Stimulated activated CD4-positive, alpha-beta T cell treated with anti-CD3 and anti-CD28 coated beads, TNF-alpha, amount 100 ng/mL, for 1 hour (primary cell): Measurements from ENCODE around the gene ANKRD18B.
"Not testable (repeated sequence)": the region's sequence is repeated elsewhere in the genome, so short reads cannot be mapped to it uniquely, and the experiment has no call there.

Experiments
- DNase-seq, 3 donors: peaks; one replicate each; pipeline ENCODE4 v3.0.0-alpha.2; 2020; ENCODE audit warnings: low read depth in 3 of 3, low spot score in 1 of 3

The ANKRD18B gene

GRCh38 chr9:33604249-33604648 lies 80.2 kb downstream of the ANKRD18B start:
- not testable (repeated sequence) for DNase-seq

- not testable (repeated sequence) for DNase-seq
Measured at GRCh38 chr9:33604936-33605335, 80.9 kb downstream of the ANKRD18B start.

GRCh38 chr9:33611358-33611757 lies 87.3 kb downstream of the ANKRD18B start:
- no peak for DNase-seq

- DNase-seq, result not testable (repeated sequence)
Measured at GRCh38 chr9:33612410-33612809, 88.4 kb downstream of the ANKRD18B start.

- DNase-seq, result no peak
Measured at GRCh38 chr9:33614001-33614687, 90.1 kb downstream of the ANKRD18B start.

- DNase-seq, result not testable (repeated sequence)
Measured at GRCh38 chr9:33618370-33618769, 94.3 kb downstream of the ANKRD18B start.

GRCh38 chr9:33619666-33620404 lies 95.8 kb downstream of the ANKRD18B start:
- no peak for DNase-seq

- no peak for DNase-seq
Measured at GRCh38 chr9:33620738-33621439, 96.8 kb downstream of the ANKRD18B start.
